Mesendoderm (in vitro differentiated cells): ENCODE measurements around the gene PDE6G.

ENCODE experiments used
- DNase-seq: peaks from one replicate; pipeline ENCODE4 v3.0.0; 2013
- H2AK5ac ChIP-seq: 2 replicates; pipeline ENCODE4 v1.6.1; 2013; ENCODE audit warnings: low read length, inconsistent platforms
- H2BK120ac ChIP-seq: 2 replicates; pipeline ENCODE4 v1.6.1; 2013; ENCODE audit warnings: low read depth, mild to moderate bottlenecking, low read length, moderate library complexity, mixed read lengths
- H2BK15ac ChIP-seq: replicated peaks from 2 replicates; pipeline ENCODE4 v1.6.1; 2013; ENCODE audit warnings: low read depth, mild to moderate bottlenecking, moderate library complexity
- H2BK5ac ChIP-seq: 2 replicates; pipeline ENCODE4 v1.6.1; 2013; ENCODE audit warnings: low read length, inconsistent platforms
- H3K18ac ChIP-seq: 2 replicates; pipeline ENCODE4 v1.6.1; 2013; ENCODE audit warnings: mild to moderate bottlenecking, low read length, mixed read lengths
- H3K23ac ChIP-seq: one replicate; pipeline ENCODE4 v1.6.1; 2013; ENCODE audit warnings: low read length
- H3K27ac ChIP-seq: 2 replicates; pipeline ENCODE4 v1.5.1; 2013; ENCODE audit warnings: low read depth, mild to moderate bottlenecking, inconsistent platforms, low read length, moderate library complexity
- H3K27me3 ChIP-seq: 2 replicates; pipeline ENCODE4 v1.6.1; 2013; ENCODE audit warnings: low read length, control low read depth, mild to moderate bottlenecking, inconsistent platforms; ENCODE audit not compliant: insufficient read depth, poor library complexity
- H3K36me3 ChIP-seq: 2 replicates; pipeline ENCODE4 v1.6.1; 2013; ENCODE audit warnings: low read length, inconsistent platforms; ENCODE audit not compliant: control insufficient read depth, insufficient read depth
- H3K4ac ChIP-seq: one replicate; pipeline ENCODE4 v1.6.1; 2013; ENCODE audit warnings: low read depth, mild to moderate bottlenecking, low read length, moderate library complexity
- H3K4me1 ChIP-seq: 2 replicates; pipeline ENCODE4 v1.6.1; 2013; ENCODE audit warnings: low read depth, low read length, inconsistent platforms; ENCODE audit not compliant: control insufficient read depth
- H3K4me2 ChIP-seq: 2 replicates; pipeline ENCODE4 v1.6.1; 2013; ENCODE audit warnings: low read length
- H3K4me3 ChIP-seq: 2 replicates; pipeline ENCODE4 v1.5.1; 2013; ENCODE audit warnings: mild to moderate bottlenecking, low read length
- H3K56ac ChIP-seq: one replicate; pipeline ENCODE4 v1.6.1; 2013; ENCODE audit warnings: low read length
- H3K79me1 ChIP-seq: 2 replicates; pipeline ENCODE4 v1.6.1; 2013; ENCODE audit warnings: low read length, inconsistent platforms
- H3K79me2 ChIP-seq: 2 replicates; pipeline ENCODE4 v1.6.1; 2013; ENCODE audit warnings: mild to moderate bottlenecking, low read length; ENCODE audit not compliant: control insufficient read depth, insufficient read depth
- H3K9ac ChIP-seq: 2 replicates; pipeline ENCODE4 v1.6.1; 2013; ENCODE audit warnings: low read length, inconsistent platforms
- H4K5ac ChIP-seq: one replicate; pipeline ENCODE4 v1.6.1; 2013; ENCODE audit warnings: low read length
- H4K8ac ChIP-seq: one replicate; pipeline ENCODE4 v1.6.1; 2013; ENCODE audit warnings: low read depth, mild to moderate bottlenecking, control low read depth, low read length, moderate library complexity
- WGBS: extraction: QIAGEN DNeasy Blood & Tissue Kit; methylation state at CpG from one replicate; pipeline ENCODE4 v1.1.7; 2013; ENCODE audit warnings: low lambda C conversion rate, missing lambda C conversion rate; ENCODE audit not compliant: insufficient coverage; ENCODE audit errors: extremely low coverage; 5-methylcytosine and 5-hydroxymethylcytosine counted together

PDE6G gene

GRCh38 chr17:81612172-81612970, 44.0 kb downstream of the PDE6G start:
- no peak overlapping the region for H3K27ac ChIP-seq
- peaks cover 23% of the 10 kb centered on the region for H3K79me2 ChIP-seq
- no peak overlapping the region for H2BK15ac ChIP-seq
- H3K4me1 ChIP-seq: no peaks in the 10 kb centered on the region
- no peak overlapping the region for H4K5ac ChIP-seq
- H3K27me3 ChIP-seq: no peaks in the 10 kb centered on the region
- H3K23ac ChIP-seq: no peak overlapping the region
- H2AK5ac ChIP-seq: no peak overlapping the region
- no peak overlapping the region for H4K8ac ChIP-seq
- no peak overlapping the region for H2BK120ac ChIP-seq
- H2BK5ac ChIP-seq: no peak overlapping the region
- H3K9ac ChIP-seq: no peak overlapping the region
- no peak overlapping the region for H3K4ac ChIP-seq
- no peak for DNase-seq
- WGBS: no CpG with 5 or more reads among the region's 16 CpGs
- no peak overlapping the region for H3K56ac ChIP-seq
- H3K18ac ChIP-seq: no peak overlapping the region
- H3K4me2 ChIP-seq: no peak overlapping the region
- H3K79me1 ChIP-seq: peaks cover 23% of the 10 kb centered on the region
- H3K36me3 ChIP-seq: peaks cover 18% of the 10 kb centered on the region
- H3K4me3 ChIP-seq: no peak overlapping the region

GRCh38 chr17:81609541-81610311, 46.6 kb downstream of the PDE6G start:
- H3K4ac ChIP-seq: no peak overlapping the region
- H2BK120ac ChIP-seq: no peak overlapping the region
- no peak overlapping the region for H3K18ac ChIP-seq
- H3K79me2 ChIP-seq: peaks cover 10% of the 10 kb centered on the region
- no peak overlapping the region for H4K5ac ChIP-seq
- H4K8ac ChIP-seq: no peak overlapping the region
- no peak overlapping the region for H2BK15ac ChIP-seq
- no peak overlapping the region for H3K4me3 ChIP-seq
- H3K27me3 ChIP-seq: no peaks in the 10 kb centered on the region
- H3K4me1 ChIP-seq: no peaks in the 10 kb centered on the region
- H3K4me2 ChIP-seq: no peak overlapping the region
- no peak overlapping the region for H3K23ac ChIP-seq
- no CpG with 5 or more reads among the region's 19 CpGs for WGBS
- peaks cover 19% of the 10 kb centered on the region for H3K36me3 ChIP-seq
- peaks cover 19% of the 10 kb centered on the region for H3K79me1 ChIP-seq
- no peak for DNase-seq
- no peak overlapping the region for H3K9ac ChIP-seq
- H3K56ac ChIP-seq: no peak overlapping the region
- no peak overlapping the region for H2AK5ac ChIP-seq
- no peak overlapping the region for H3K27ac ChIP-seq
- H2BK5ac ChIP-seq: no peak overlapping the region

- no peak overlapping the region for H4K5ac ChIP-seq
- no peak overlapping the region for H3K9ac ChIP-seq
- no peak overlapping the region for H3K18ac ChIP-seq
- peaks cover 18% of the 10 kb centered on the region for H3K79me1 ChIP-seq
- H3K4me1 ChIP-seq: no peaks in the 10 kb centered on the region
- H4K8ac ChIP-seq: no peak overlapping the region
- H3K27ac ChIP-seq: no peak overlapping the region
- H2AK5ac ChIP-seq: no peak overlapping the region
- peaks cover 25% of the 10 kb centered on the region for H3K36me3 ChIP-seq
- peaks cover 5% of the 10 kb centered on the region for H3K79me2 ChIP-seq
- H2BK5ac ChIP-seq: no peak overlapping the region
- no peak overlapping the region for H3K4me3 ChIP-seq
- no peak overlapping the region for H3K4me2 ChIP-seq
- no peak overlapping the region for H2BK15ac ChIP-seq
- H3K23ac ChIP-seq: no peak overlapping the region
- H2BK120ac ChIP-seq: no peak overlapping the region
- H3K4ac ChIP-seq: no peak overlapping the region
- H3K56ac ChIP-seq: no peak overlapping the region
- WGBS: no CpG with 5 or more reads among the region's 13 CpGs
- no peaks in the 10 kb centered on the region for H3K27me3 ChIP-seq
- DNase-seq: no peak
Observed at GRCh38 chr17:81608605-81609004, 47.7 kb downstream of the PDE6G start.

- Histone ChIP-seq H2AK5ac (no peak overlapping the region), H3K56ac (no peak overlapping the region), H3K4ac (no peak overlapping the region), H3K79me2 (peaks cover 5% of the 10 kb centered on the region), H3K27me3 (no peaks in the 10 kb centered on the region), H3K4me3 (no peak overlapping the region), H3K4me2 (no peak overlapping the region), H2BK120ac (no peak overlapping the region), H3K23ac (no peak overlapping the region), H4K5ac (no peak overlapping the region), H3K9ac (no peak overlapping the region), H3K36me3 (peaks cover 25% of the 10 kb centered on the region), H3K18ac (no peak overlapping the region), H3K79me1 (peaks cover 16% of the 10 kb centered on the region), H2BK15ac (no peak overlapping the region), H4K8ac (no peak overlapping the region), H3K27ac (no peak overlapping the region), H2BK5ac (no peak overlapping the region), H3K4me1 (no peaks in the 10 kb centered on the region)
- no peak for DNase-seq
- WGBS: no CpG with 5 or more reads among the region's 4 CpGs
Observed at GRCh38 chr17:81608082-81608481, 48.3 kb downstream of the PDE6G start.

- no peak overlapping the region for H3K27ac ChIP-seq
- no peak overlapping the region for H3K23ac ChIP-seq
- H3K79me1 ChIP-seq: peaks cover 16% of the 10 kb centered on the region
- H3K9ac ChIP-seq: no peak overlapping the region
- no peak overlapping the region for H3K4ac ChIP-seq
- no peak overlapping the region for H4K5ac ChIP-seq
- no peaks in the 10 kb centered on the region for H3K4me1 ChIP-seq
- H3K4me3 ChIP-seq: no peak overlapping the region
- no peak for DNase-seq
- no peaks in the 10 kb centered on the region for H3K27me3 ChIP-seq
- no peak overlapping the region for H3K4me2 ChIP-seq
- H3K18ac ChIP-seq: no peak overlapping the region
- H2BK5ac ChIP-seq: no peak overlapping the region
- no peak overlapping the region for H2BK15ac ChIP-seq
- H2AK5ac ChIP-seq: no peak overlapping the region
- no peak overlapping the region for H3K56ac ChIP-seq
- H4K8ac ChIP-seq: no peak overlapping the region
- peaks cover 23% of the 10 kb centered on the region for H3K36me3 ChIP-seq
- H3K79me2 ChIP-seq: peaks cover 5% of the 10 kb centered on the region
- H2BK120ac ChIP-seq: no peak overlapping the region
- WGBS: no CpG with 5 or more reads among the region's 6 CpGs
Observed at GRCh38 chr17:81607431-81607830, 48.9 kb downstream of the PDE6G start.
